GM21723 (cell line): ENCODE measurements around the gene DNAH8.

ENCODE experiments used
- ATAC-seq: cut with Tn5 transposase; IDR thresholded peaks from one replicate; pipeline ENCODE4 v1.9.1; 2021; ENCODE audit warnings: mild to moderate bottlenecking, moderate library complexity; ENCODE audit not compliant: unreplicated experiment

The DNAH8 gene

DNA sequence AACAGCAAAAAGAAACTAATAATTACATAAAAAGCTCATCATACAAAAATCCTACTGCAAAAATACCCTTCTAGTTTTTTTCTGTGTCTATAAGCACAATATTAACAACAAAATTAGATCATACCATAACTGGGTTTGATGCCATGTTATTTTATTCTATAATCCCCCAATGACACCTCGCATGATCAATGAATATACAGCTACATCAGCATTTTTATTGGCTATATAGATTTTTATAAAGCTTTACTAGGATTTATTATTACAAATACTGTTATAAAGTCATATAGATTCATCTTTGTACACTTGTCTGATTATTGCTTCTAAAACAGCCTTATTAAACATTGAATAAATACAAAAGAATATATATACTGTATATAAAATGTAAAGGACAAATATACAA lies 288.4 kb downstream of the DNAH8 start:
- no peak for ATAC-seq

DNA sequence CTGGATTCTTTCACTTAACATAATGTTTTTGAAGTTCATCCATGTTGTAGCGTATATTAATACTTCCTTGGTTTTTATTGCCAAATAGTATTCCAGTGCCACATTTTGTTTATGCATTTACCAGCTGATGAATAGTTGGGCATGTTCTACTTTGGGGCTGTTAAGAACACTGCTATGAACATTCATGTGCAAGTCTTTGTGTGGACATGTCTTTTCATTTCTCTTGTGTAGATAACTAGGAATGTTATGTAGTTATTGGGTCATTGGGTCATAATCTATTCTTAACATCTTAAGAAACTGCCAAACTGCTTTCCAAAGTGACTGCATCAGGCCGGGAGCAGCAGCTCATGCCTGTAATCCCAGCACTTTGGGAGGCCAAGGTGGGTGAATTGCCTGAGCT lies 289.7 kb downstream of the DNAH8 start:
- no peak for ATAC-seq

DNA sequence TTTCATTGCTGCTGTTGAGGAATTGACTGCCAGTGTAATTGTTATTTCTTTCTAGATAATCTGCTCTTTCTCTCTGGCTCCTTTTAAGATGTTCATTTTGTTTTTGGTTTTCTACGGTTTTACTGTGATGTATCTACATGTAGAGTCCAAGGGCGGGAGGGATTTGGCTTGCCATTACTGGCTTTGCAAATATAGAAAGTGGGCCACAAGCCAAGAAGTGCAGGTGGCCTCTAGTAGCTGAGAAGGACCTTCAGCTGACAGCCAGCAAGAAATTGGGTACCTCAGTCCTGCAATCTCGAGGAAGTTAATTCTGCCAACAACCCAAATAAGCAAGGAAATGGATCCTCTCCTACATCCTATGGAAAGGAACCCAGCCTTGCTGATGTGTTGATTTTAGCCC lies 290.7 kb downstream of the DNAH8 start:
- no peak for ATAC-seq

DNA sequence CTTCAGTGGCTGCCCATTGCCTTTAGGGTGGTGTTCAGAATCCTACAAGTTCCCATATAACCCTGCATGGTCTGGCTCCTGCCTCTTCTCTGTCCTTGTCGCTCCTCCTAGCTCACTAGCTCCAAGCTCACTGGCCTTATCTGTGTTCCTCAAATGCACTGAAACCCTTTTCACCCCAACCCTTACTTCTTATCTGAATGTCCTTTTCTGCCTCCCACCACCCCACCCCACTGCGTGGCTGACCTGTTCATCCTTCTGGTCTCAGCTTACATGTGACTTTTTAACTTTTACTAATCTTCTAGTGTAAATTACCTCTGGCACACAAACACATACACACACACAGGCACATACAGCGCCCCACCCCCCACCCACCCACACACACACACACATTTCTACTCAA lies 292.5 kb downstream of the DNAH8 start:
- ATAC-seq: no peak

DNA sequence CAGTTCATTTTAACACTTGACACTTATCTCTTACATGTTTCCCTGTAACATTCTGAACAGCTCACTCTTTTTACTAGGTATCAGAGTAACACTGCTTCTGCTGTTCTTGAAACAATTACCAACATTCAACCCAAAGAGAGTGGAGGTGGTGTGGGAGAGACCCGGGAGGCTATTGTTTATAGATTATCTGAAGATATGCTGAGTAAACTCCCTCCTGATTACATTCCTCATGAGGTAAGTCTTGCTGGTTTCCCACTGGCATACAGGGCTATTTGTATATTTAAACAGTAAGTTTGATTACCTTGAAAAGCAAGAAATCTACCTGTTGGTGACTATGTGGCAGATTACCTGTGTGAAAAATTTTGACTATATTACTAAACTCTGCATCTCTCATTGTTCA lies 293.6 kb downstream of the DNAH8 start:
- no peak for ATAC-seq

DNA sequence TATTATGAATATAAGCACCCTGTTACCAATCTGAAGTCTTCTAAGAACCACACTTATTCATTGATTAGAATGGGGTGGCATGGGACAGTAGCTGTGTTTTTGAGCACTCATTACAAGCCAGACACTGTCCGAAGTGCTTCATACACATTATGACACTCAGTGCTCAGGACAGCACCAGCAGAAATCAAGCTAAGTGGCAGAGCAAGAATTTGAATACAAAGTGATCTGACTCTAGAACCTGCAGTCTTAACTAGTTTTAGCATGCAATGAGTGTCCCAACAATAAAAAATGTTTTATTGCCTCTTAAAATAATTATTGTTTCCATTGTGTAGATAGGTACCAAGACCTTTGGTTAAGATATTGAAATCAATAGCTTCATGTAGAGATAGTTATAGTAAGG lies 294.4 kb downstream of the DNAH8 start:
- no peak for ATAC-seq

DNA sequence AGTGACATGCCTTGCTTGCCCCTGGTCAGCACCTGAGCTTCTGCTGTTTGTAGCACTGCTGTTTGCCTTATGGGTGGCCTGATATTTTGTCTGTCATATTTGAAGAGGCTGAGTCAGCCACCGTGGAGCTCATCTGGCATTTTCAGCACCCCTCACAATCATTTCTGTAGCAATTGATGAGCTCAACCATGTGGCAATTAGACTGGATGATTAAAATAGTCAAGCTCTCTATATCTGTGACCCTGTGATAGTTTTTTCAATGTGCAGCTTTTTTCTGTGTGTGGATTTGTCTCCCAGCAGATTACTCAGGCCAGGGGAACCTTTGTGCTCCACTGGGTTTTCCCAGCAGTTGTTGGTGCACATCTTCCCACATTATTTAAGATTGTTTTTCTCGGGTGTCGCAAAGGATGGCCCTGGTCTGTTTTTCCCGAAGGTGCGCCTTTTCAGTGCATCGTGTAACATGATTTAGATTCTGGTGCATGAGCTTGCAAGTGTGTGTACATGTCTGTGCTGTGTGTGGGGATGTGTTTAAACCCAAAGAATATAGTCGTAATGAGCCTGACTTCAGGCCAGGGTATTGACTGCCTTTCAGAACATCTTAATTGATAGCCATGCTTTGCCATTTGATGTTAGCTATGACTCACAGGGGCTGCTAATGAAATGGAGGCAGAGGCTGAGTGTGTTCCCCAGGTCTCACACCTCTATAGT lies 301.9 kb downstream of the DNAH8 start:
- ATAC-seq: no peak

DNA sequence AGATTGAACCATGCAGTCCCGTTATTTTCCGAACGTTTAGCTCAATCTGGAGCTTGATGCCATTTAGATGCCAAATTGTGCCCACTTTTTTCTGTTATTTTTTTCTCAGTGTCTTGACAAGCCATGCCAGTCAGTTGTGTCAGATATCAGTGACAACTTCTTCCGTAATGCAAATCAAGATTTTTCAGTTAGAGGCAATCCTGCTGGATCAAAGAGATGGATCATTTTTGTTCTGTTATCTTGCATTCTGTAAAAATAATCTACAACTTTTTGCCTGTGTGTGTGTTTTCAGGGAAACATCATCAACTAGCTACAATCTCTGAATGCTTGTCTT lies 302.4 kb downstream of the DNAH8 start:
- ATAC-seq: no peak

DNA sequence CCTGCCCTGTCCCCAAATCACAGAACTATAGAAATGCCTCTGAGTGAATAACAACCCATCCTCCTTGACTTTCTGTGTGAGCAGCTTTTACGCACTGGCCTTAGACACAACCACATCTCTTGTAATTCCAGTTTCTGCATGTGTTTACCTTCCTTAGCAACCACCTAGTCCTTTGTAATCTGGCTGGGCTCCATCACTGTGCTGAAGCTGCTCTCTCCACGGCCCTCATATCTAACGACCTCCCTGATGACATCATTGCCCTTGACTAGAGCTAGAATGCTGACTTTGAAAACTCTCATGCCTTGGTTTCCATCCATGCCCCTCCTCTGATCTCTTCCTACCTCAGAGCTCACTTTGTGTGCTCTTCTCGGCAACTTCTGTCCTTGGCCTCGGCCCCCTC lies 303.0 kb downstream of the DNAH8 start:
- ATAC-seq: no peak

DNA sequence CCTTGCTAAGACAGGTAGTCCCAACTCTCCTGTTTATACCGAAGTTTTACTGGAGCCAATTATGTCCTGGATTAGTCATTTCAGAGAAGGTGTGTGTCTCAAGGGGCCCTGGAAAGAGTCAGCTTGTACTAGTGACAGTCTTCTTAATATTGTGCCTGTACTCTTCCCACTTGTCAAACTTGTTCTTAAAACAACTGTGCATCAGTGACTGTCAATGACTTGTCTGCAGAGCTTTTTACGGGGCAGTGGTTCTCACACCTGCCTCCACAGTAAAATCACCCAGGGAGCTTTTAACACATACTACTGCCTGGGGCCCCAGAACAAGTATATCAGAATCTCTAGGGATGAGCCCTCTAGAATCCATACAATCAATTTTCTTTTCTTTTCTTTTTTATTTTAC lies 305.0 kb downstream of the DNAH8 start:
- no peak for ATAC-seq

DNA sequence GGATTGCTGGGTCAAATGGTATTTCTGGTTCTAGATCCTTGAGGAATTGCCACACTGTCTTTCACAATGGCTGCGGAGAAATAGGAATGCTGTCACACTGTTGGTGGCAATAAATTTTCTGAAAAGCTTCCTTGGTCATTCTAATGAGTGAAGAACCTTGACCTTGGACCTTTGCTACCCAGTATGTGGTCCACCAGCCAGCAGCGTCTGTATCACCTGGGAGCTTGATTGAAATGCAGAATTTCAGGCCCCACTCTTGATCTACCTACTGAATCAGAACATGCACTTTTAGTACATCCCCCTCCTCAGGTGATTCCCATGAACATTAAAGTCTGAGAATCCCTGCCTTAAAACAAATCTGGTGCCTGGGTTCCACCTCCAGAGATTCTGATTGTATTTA lies 305.9 kb downstream of the DNAH8 start:
- no peak for ATAC-seq

DNA sequence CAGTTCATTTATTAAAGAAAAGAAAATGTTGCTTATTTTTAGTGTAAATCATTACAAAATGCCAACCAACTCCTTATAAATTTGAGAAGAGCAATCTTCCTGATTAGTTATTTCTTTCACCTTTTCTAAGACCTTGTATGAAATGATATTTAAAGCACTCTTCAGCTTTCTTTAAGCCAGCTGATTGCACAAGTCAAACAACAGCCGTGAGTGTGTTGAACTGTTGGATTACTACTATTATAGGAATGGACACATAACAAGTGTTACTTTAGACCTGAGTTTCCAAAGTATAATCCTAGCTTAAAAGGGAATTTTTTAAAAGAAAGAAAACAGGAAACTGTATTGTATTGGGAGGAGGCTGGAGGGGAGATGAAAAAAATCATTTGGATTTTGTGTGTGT lies 306.7 kb downstream of the DNAH8 start:
- no peak for ATAC-seq

DNA sequence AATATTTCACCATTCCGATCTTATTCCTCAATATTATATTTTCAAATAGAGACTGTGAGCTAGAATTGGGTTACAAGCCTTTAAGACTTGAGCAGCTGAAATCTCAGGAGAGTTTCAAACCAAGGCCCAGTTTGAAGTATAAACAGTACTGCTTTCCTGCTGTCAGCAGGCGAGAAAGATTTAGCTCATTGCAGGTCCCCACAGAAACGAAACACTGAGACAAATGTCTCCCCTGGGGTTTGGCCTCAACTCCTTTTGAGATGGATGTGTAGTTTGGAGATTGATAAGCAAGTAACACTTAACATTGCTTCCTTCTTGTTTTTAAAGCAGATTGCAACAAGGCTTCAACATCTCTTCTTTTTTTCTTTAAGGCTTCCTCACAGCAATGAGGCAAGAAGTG lies 311.1 kb downstream of the DNAH8 start:
- ATAC-seq: no peak

DNA sequence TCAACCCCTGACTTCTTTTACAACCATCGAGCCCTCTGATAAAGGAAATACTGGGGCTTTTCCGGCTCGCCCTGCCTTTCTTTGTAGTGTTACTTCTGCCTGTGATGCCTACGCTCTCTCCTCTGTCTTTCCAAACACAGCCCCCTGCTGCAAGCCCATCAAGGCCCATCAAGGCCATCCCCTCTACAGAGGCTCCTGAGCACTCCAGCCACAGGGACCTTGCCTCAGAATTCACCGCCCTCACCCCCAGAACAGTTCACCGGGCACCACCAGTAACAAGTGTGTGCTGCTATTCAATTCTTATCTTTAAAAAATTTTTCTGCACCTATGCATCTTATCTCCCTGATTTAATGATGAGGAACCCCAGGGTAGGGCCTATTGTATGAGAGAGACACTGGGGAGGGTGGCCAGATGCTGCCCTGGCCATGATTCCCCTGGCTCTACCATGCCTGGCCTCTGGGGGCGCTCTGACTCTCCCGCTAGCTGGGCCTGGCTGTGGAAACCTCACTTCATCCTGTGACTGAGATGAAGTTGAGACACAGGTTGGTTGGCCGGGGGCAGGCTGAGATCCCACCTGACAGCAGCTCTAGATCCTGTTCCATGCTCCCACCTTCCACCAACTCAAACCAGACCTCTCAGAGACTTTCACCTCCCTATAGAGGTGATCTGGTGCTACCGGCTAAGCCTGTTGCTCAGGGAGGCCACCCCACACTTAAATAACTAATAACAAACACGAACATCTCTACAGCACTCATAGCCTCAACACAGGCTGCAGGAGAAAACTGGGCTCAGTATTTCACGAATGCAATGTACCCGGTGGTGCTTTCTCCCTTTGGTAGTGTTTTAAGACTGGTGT lies 314.3 kb downstream of the DNAH8 start:
- ATAC-seq: no peak

DNA sequence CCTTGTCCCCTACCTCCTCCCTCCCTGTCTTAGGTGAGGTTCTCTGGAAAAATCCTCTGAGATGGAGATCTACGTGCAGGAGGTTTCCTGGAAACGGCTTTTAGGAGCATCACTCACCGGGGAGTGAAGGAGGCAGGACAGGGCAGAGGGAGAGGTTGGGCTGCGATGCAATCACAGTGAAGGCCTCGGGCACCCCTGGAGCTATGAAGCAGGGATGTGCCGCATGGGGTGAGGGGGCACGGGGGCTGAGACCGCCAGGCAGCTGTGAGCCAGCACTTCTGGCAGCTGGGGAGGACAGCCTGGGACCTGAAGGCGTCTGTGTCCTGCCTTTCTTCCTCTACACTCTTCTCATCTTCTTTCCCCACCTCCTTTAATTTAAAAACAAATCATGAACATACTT lies 320.6 kb downstream of the DNAH8 start:
- no peak for ATAC-seq

DNA sequence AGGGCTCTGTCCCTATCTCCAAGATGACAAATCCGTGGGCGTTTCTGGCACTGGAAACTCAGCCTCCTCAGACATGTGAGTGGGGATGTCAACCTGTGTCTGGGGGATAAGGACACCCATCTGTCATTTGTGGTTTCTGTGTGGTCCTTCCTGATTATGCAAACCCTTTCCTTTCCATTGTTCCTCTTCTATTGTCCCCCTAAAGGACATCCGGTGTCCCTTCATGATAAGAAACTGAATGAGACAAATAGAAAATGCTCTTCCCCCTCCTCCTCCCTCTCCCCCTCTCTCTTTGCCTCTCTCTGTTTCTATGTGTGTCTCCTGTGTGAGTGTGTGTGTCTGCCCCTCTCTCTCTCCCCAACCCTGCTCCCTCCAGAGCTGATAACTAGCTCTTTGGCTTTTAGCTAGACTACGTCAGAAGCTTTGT lies 322.0 kb downstream of the DNAH8 start:
- ATAC-seq: no peak

DNA sequence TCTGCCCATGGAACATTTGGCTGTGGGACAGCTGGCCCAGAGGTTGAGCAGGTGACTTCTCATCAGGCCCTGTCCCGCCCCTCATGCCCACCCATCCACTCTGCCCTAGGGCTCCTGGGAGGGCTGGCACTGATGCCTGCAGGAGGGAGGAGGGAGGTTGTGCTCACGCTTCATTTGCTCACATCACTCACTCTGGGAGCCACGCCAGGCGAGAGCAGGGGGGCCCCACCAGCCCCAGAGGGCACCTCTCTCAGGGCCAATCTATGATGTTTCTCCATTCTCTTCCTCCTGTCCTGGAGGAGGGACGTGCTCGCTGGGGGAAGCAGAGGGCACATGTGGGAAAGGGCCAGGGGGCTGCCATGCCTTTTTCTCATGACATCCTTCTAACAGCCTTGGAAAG lies 322.6 kb downstream of the DNAH8 start:
- ATAC-seq: no peak

DNA sequence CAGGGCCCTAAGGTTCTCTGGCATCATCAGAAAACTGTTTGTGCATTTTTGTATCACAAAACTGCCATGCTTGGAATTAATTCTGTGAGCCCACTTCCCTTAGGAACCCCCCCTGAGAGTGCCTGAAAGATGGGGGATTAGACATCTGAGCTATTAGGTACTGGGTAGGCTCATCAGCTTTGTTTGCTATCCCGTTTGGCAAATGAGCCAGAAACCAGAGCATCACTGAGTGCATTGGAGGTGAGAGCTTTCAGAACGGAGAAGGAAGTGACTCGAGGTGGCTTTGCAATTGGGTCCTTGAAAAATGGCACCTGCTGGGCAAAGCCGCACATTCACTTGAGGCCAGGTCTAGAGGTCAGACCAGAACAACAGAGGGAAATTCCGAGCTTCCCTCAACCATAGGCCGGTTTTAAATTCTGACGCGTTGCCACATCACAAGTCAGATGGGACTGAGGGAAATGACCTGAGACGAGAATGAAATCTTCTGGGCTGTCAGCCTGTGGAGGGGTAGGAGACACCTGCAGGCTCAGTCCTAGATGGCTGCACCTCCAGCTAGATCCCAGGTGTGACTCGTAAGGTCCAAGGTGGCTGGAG lies 325.1 kb downstream of the DNAH8 start:
- no peak for ATAC-seq

DNA sequence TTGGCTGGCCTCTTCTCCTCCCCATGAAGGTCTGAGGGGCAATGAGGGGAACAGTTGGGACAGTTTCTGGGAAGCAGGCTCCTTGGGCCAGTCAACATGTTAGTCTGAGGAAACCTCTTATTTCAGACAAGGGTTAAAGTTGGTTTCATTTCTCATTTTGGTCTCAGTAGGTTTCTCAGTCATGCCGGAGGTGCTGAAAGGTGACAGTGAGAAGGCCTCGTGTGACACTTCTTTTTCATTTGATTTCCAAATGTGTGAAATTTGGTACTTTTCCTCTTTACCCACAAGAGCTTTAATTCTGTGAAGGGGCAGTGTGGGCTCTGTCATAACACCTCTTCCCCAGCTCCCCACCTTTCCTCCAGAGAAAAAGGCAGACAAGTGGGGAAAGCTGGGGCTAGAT lies 326.0 kb downstream of the DNAH8 start:
- no peak for ATAC-seq

DNA sequence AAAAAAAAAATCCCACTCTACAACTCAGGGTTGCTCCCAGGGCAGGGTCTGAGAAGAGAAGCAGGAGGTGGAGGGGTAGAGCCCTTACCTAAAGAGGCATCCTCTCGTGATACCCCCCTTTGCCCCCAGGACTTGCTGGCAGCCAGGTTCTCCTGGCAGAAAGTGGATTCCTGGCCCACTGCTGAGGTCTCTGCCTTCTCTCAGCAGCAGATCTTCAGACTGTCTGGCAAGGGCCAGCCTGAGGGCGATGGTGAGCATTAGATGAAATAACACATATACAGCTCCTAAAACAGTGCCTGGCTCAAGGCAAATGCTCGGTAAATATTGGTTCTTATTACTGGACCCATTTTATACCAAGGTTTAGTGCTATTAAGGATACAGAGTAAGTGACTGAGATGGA lies 328.7 kb downstream of the DNAH8 start:
- no peak for ATAC-seq

DNA sequence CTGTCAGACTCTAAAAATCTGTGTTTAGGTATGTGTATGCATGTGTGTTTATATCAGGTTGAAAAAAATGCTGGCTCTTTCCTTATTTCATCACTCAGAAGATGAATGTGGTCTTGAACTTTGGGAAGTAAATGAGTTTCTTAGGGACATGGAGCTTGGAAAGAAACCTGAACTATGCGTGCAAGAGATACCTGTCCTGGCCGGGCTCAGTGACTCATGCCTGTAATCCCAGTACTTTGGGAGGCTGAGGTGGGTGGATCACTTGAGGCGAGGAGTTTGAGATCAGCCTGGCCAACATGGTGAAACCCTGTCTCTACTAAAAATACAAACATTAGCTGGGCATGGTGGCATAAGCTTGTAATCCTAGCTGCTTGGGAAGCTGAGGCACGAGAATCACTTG lies 329.1 kb downstream of the DNAH8 start:
- ATAC-seq: no peak
